ENCODE results near the gene ERN2. TPM values are rescaled to one million over a fixed set of nuclear protein-coding genes. Genes with fewer than 3 reads are reported as not detected.

ERN2 gene
- total and polyA plus RNA-seq, 9 donors = 0.24 to 0.26 TPM; not detected in 7

- H3K4me3 ChIP-seq = no peak overlapping the region
- H3K36me3 ChIP-seq = no peaks in the 10 kb centered on the region
- H3K9me3 ChIP-seq = no peaks in the 10 kb centered on the region
- intact Hi-C loops (cut with DNase I) = no loop called here
- DNase-seq = no peak
- no peaks in the 10 kb centered on the region for H3K4me1 ChIP-seq (ENCODE audit: insufficient read depth)
- 87 to 90% (median 88%) methylated on average over 3 of the region's 3 CpGs for WGBS, 3 donors
- TF ChIP-seq EP300 (IDR thresholded peaks at IDR 0.05) (no peak), CTCF (IDR thresholded peaks at IDR 0.05) (no peak), POLR2A (IDR thresholded peaks at IDR 0.05) (no peak)
- H3K27ac ChIP-seq = no peak overlapping the region
- no peaks in the 10 kb centered on the region for H3K27me3 ChIP-seq
Measured at GRCh38 chr16:23710504-23710903, 2.5 kb downstream of the ERN2 start.

GRCh38 chr16:23710008-23710407 is 3.0 kb downstream of the ERN2 start:
- no peaks in the 10 kb centered on the region for H3K27me3 ChIP-seq
- intact Hi-C loops (cut with DNase I) = no loop called here
- H3K36me3 ChIP-seq = no peaks in the 10 kb centered on the region
- WGBS, 3 donors = 61 to 76% (median 70%) methylated on average over 2 of the region's 2 CpGs
- no peak for TF ChIP-seq EP300 (IDR thresholded peaks at IDR 0.05)
- TF ChIP-seq CTCF (IDR thresholded peaks at IDR 0.05) = no peak
- no peak for TF ChIP-seq POLR2A (IDR thresholded peaks at IDR 0.05)
- DNase-seq = no peak
- H3K4me1 ChIP-seq (ENCODE audit: insufficient read depth) = no peaks in the 10 kb centered on the region
- no peaks in the 10 kb centered on the region for H3K9me3 ChIP-seq
- H3K4me3 ChIP-seq = no peak overlapping the region
- no peak overlapping the region for H3K27ac ChIP-seq

DNA sequence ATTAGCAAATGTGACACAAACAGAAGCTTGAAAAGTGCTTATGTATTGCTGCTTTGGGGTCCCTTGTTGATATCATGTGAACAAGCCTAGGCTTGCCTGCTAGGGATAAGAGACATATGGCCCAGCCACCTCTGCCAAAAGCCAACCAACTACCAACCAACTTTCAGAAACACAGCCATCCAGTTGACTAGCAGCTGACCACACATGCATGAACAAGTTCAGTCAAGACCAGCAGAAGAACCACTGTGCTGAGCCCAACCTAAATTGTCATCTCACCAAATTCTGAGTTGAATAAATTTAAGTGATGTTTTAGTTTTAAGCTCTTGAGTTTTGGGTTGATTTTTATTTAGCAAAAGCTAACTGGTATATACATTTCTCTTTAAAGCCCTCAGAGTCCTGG is 3.5 kb downstream of the ERN2 start:
- Histone ChIP-seq H3K4me1 (ENCODE audit: insufficient read depth) (no peaks in the 10 kb centered on the region), H3K27ac (no peak overlapping the region), H3K4me3 (no peak overlapping the region), H3K27me3 (no peaks in the 10 kb centered on the region), H3K9me3 (no peaks in the 10 kb centered on the region), H3K36me3 (no peaks in the 10 kb centered on the region)
- intact Hi-C loops (cut with DNase I) = no loop called here
- TF ChIP-seq EP300 (IDR thresholded peaks at IDR 0.05) (no peak), CTCF (IDR thresholded peaks at IDR 0.05) (no peak), POLR2A (IDR thresholded peaks at IDR 0.05) (no peak)
- DNase-seq = no peak

DNA sequence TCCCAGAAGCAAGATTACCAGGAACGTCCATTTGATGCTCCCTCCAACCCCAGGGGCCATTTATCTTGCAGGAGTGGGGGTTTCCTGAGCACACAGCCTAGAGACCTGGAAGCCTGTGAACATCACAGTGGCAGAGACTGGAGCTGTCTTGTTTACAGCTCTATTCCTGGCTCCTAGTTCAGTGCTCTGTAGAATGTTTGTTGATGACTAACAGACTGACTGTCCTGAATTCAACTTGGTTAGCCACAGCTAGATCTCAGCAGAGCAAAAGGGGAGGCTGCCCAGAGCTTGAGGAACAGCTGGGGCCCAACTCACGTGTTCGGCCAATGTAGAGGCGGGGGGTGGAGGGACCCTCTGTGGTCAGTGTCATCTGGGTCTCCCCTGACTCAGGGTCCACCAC is 6.6 kb downstream of the ERN2 start:
- Histone ChIP-seq H3K36me3 (no peaks in the 10 kb centered on the region), H3K27me3 (no peaks in the 10 kb centered on the region), H3K4me3 (no peak overlapping the region), H3K9me3 (no peaks in the 10 kb centered on the region), H3K4me1 (ENCODE audit: insufficient read depth) (no peaks in the 10 kb centered on the region), H3K27ac (no peak overlapping the region)
- WGBS, 3 donors = 73 to 80% (median 75%) methylated on average over 4 of the region's 4 CpGs
- TF ChIP-seq POLR2A (IDR thresholded peaks at IDR 0.05) = no peak
- TF ChIP-seq CTCF (IDR thresholded peaks at IDR 0.05) = no peak
- no peak for TF ChIP-seq EP300 (IDR thresholded peaks at IDR 0.05)
- intact Hi-C loops (cut with DNase I) = no loop called here
- DNase-seq = no peak

DNA sequence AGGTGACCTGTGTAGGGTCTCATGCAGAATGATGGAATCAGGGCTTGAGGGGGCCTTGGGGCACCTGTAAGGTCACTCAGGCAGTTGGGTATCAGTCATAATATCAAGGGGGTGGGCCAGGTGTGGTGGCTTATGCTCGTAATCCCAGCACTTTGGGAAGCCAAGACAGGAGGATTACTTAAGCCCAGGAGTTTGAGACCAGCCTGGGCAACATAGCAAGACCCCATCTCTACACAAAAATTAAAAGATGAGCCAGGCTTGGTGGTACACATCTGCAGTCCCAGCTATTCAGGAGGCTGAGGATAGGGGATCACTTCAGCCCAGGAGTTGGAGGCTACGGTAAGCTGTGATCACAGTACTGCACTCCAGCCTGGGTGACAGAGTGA is 7.5 kb downstream of the ERN2 start:
- H3K27me3 ChIP-seq = no peaks in the 10 kb centered on the region
- no peaks in the 10 kb centered on the region for H3K4me1 ChIP-seq (ENCODE audit: insufficient read depth)
- intact Hi-C loops (cut with DNase I) = no loop called here
- H3K4me3 ChIP-seq = no peak overlapping the region
- no peak for DNase-seq
- WGBS, 3 donors = 75 to 83% (median 81%) methylated on average over 2 of the region's 2 CpGs
- no peaks in the 10 kb centered on the region for H3K9me3 ChIP-seq
- H3K36me3 ChIP-seq = no peaks in the 10 kb centered on the region
- no peak overlapping the region for H3K27ac ChIP-seq
- TF ChIP-seq CTCF (IDR thresholded peaks at IDR 0.05) = no peak
- no peak for TF ChIP-seq POLR2A (IDR thresholded peaks at IDR 0.05)
- no peak for TF ChIP-seq EP300 (IDR thresholded peaks at IDR 0.05)
